Caco-2 (cell line): ENCODE measurements around the gene TAF12. TPM values are rescaled to one million over a fixed set of nuclear protein-coding genes. Genes with fewer than 3 reads are reported as not detected.

Experiments
- BruUV-seq: library from RNA; stranded (reverse); fragments of 400-500 nt; replicated peaks from 2 replicates; lab custom pipeline; 2021; lab: Mats Ljungman, UMichigan
- CTCF ChIA-PET: fragments of 300-600 bp; sonication (Branson Sonifier 250); formaldehyde crosslinking; loops from one replicate; lab custom pipeline; 2022; ENCODE audit warnings: antibody characterized with exemption; lab: Charles Lee
- POLR2A ChIA-PET: fragments of 300-600 bp; sonication (Branson Sonifier 250); formaldehyde crosslinking; loops from one replicate; lab custom pipeline; 2022; ENCODE audit warnings: antibody characterized with exemption; lab: Charles Lee
- DNase-seq, 2 experiments: peaks; one replicate each; pipeline versions ENCODE4 v3.0.0 to v3.0.0-alpha.2; 2020 to 2022
- H3K27me3 ChIP-seq: replicated peaks from 2 replicates; pipeline ENCODE4 v1.6.0; 2011; ENCODE audit warnings: low read length; ENCODE audit not compliant: control insufficient read depth, insufficient read depth
- H3K36me3 ChIP-seq: 2 replicates; pipeline ENCODE4 v1.5.1; 2011; ENCODE audit warnings: low read length; ENCODE audit not compliant: control insufficient read depth, insufficient read depth
- H3K4me1 ChIP-seq: fragments of 250-450 bp; sonication (Bioruptor Pico); 2 replicates; pipeline ENCODE4 v1.5.1; 2020; ENCODE audit warnings: mild to moderate bottlenecking
- H3K4me3 ChIP-seq: 2 replicates; pipeline ENCODE4 v1.5.1; 2011; ENCODE audit warnings: low read depth, mild to moderate bottlenecking, control low read depth, low read length
- H3K9me3 ChIP-seq: fragments of 250-450 bp; sonication (Bioruptor Pico); 2 replicates; pipeline ENCODE4 v1.5.1; 2020; ENCODE audit warnings: mild to moderate bottlenecking, moderate library complexity
- H3K27ac Mint-ChIP-seq: one replicate; pipeline ENCODE4 v1.8.0; 2022; ENCODE audit warnings: mixed read lengths; ENCODE audit not compliant: unreplicated experiment
- H3K27me3 Mint-ChIP-seq: one replicate; pipeline ENCODE4 v1.8.0; 2022; ENCODE audit warnings: mixed read lengths; ENCODE audit not compliant: insufficient read depth, unreplicated experiment
- H3K36me3 Mint-ChIP-seq: one replicate; pipeline ENCODE4 v1.8.0; 2022; ENCODE audit warnings: mild to moderate bottlenecking, mixed read lengths; ENCODE audit not compliant: insufficient read depth, unreplicated experiment
- H3K4me1 Mint-ChIP-seq: one replicate; pipeline ENCODE4 v1.8.0; 2022; ENCODE audit warnings: low read depth, mixed read lengths; ENCODE audit not compliant: unreplicated experiment
- H3K4me3 Mint-ChIP-seq: one replicate; pipeline ENCODE4 v1.8.0; 2022; ENCODE audit warnings: mild to moderate bottlenecking, moderate library complexity, mixed read lengths; ENCODE audit not compliant: unreplicated experiment
- H3K9me3 Mint-ChIP-seq: one replicate; pipeline ENCODE4 v1.8.0; 2022; ENCODE audit warnings: mixed read lengths; ENCODE audit not compliant: unreplicated experiment
- intact Hi-C: fragments of 100-400 bp; cut with micrococcal nuclease; formaldehyde crosslinking; loops from one replicate; pipeline ENCODE4 v1.10.0; 2022; ENCODE audit not compliant: unreplicated experiment
- total RNA-seq: library from RNA; stranded (reverse); gene quantifications from 2 replicates; pipeline ENCODE4 v1.2.3, GENCODE V29; 2022
- TF ChIP-seq, protein P1 (sequence below), 2 experiments: fragments of 200-600 bp in 1 of 2; IDR thresholded peaks; 1 replicate in 1 of 2; 2 replicates in 1 of 2; pipeline versions ENCODE4 v1.5.1 to v1.8.0; 2011 to 2022; ENCODE audit warnings: antibody characterized with exemption in 1 of 2, control low read depth in 1 of 2, inconsistent platforms in 1 of 2, low read depth in 1 of 2, low read length in 1 of 2, mild to moderate bottlenecking in 1 of 2, moderate library complexity in 1 of 2; ENCODE audit not compliant: insufficient read depth in 1 of 2, severe bottlenecking in 1 of 2, unreplicated experiment in 1 of 2

The TAF12 gene
- total RNA-seq, 1 experiment from 2014 or later: 11.3 TPM

DNA sequence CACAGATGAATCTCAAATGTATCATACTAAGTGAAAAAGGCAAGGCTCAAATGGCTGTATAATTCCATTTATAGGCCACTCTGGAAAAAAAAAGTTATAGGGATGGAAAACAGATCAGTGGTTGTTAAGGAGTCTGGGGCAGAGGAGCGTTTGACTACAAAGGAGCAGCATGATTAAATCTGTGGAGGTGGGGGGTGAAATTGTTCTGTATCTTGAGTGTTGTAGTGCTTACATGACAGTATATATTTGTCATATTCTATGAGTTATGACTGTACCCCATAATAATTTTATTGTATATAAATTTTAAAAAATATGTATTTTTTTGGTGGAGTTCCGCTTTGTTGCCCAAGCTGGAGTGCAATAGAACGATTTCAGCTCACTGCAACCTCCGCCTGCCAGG is 10.3 kb downstream of the TAF12 start:
- no peaks in the 10 kb centered on the region for H3K4me1 Mint-ChIP-seq
- no peak overlapping the region for H3K4me3 Mint-ChIP-seq
- Histone ChIP-seq H3K36me3 (no peaks in the 10 kb centered on the region), H3K9me3 (no peaks in the 10 kb centered on the region), H3K27me3 (no peaks in the 10 kb centered on the region), H3K4me1 (no peaks in the 10 kb centered on the region), H3K4me3 (no peak overlapping the region)
- H3K27me3 Mint-ChIP-seq: no peaks in the 10 kb centered on the region
- CTCF ChIA-PET: no interaction called here
- BruUV-seq: no TSS peak
- H3K9me3 Mint-ChIP-seq: no peaks in the 10 kb centered on the region
- no peak for DNase-seq
- H3K36me3 Mint-ChIP-seq: peaks cover 12% of the 10 kb centered on the region
- no peak overlapping the region for H3K27ac Mint-ChIP-seq
- TF ChIP-seq, protein P1, sequence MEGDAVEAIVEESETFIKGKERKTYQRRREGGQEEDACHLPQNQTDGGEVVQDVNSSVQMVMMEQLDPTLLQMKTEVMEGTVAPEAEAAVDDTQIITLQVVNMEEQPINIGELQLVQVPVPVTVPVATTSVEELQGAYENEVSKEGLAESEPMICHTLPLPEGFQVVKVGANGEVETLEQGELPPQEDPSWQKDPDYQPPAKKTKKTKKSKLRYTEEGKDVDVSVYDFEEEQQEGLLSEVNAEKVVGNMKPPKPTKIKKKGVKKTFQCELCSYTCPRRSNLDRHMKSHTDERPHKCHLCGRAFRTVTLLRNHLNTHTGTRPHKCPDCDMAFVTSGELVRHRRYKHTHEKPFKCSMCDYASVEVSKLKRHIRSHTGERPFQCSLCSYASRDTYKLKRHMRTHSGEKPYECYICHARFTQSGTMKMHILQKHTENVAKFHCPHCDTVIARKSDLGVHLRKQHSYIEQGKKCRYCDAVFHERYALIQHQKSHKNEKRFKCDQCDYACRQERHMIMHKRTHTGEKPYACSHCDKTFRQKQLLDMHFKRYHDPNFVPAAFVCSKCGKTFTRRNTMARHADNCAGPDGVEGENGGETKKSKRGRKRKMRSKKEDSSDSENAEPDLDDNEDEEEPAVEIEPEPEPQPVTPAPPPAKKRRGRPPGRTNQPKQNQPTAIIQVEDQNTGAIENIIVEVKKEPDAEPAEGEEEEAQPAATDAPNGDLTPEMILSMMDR (IDR thresholded peaks at IDR 0.05; ENCODE audit: insufficient read depth in 1 of 2, low read depth in 1 of 2, low read length in 1 of 2, severe bottlenecking in 1 of 2, unreplicated experiment in 1 of 2): no peak
- POLR2A ChIA-PET: no interaction called here
- intact Hi-C loops: no loop called here

DNA sequence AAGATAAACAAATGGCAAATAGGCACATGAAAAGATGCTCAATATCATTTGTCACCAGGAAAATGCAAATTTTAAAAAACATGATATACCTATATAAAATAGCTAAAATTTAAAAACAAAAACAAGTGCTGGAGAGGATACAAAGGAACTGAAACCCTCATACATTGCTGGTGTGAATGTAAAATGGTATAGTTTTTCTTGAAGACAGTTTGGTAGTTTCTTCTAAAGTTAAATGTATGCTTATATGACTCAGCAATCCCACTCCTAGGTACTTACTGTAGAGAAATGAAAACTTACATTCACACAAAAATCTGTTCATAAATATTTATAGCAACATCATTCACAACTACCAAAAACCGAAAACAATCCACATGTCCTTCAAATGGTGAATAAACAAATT is 11.2 kb downstream of the TAF12 start:
- Mint-ChIP-seq H3K27ac (no peak overlapping the region), H3K36me3 (peaks cover 12% of the 10 kb centered on the region), H3K4me1 (no peaks in the 10 kb centered on the region), H3K9me3 (no peaks in the 10 kb centered on the region), H3K27me3 (no peaks in the 10 kb centered on the region), H3K4me3 (no peak overlapping the region)
- H3K36me3 ChIP-seq: no peaks in the 10 kb centered on the region
- no peaks in the 10 kb centered on the region for H3K9me3 ChIP-seq
- H3K4me1 ChIP-seq: no peaks in the 10 kb centered on the region
- H3K27me3 ChIP-seq: no peaks in the 10 kb centered on the region
- intact Hi-C loops: no loop called here
- ChIA-PET CTCF (no interaction called here), POLR2A (no interaction called here)
- DNase-seq: no peak
- no TSS peak for BruUV-seq
- H3K4me3 ChIP-seq: no peak overlapping the region
- TF ChIP-seq, protein P1 (IDR thresholded peaks at IDR 0.05; ENCODE audit: insufficient read depth in 1 of 2, low read depth in 1 of 2, low read length in 1 of 2, severe bottlenecking in 1 of 2, unreplicated experiment in 1 of 2): no peak

- BruUV-seq: no TSS peak
- intact Hi-C loops: no loop called here
- POLR2A ChIA-PET: no interaction called here
- H3K36me3 Mint-ChIP-seq: peaks cover 8% of the 10 kb centered on the region
- no peak overlapping the region for H3K4me3 ChIP-seq
- TF ChIP-seq, protein P1 (IDR thresholded peaks at IDR 0.05; ENCODE audit: insufficient read depth in 1 of 2, low read depth in 1 of 2, low read length in 1 of 2, severe bottlenecking in 1 of 2, unreplicated experiment in 1 of 2): no peak
- H3K9me3 ChIP-seq: no peaks in the 10 kb centered on the region
- DNase-seq: no peak
- H3K4me3 Mint-ChIP-seq: no peak overlapping the region
- H3K27ac Mint-ChIP-seq: no peak overlapping the region
- H3K4me1 ChIP-seq: no peaks in the 10 kb centered on the region
- H3K36me3 ChIP-seq: no peaks in the 10 kb centered on the region
- CTCF ChIA-PET: no interaction called here
- H3K9me3 Mint-ChIP-seq: no peaks in the 10 kb centered on the region
- no peaks in the 10 kb centered on the region for H3K27me3 Mint-ChIP-seq
- no peaks in the 10 kb centered on the region for H3K27me3 ChIP-seq
- H3K4me1 Mint-ChIP-seq: no peaks in the 10 kb centered on the region
These were observed 29.7 kb downstream of the TAF12 start for GRCh38 chr1:28613175-28613574.
